NCI-H82 treated with DMSO at 0.1 percent for 48 hours (cell line): ENCODE results near the gene GCDH.
"Not testable (repeated sequence)": the region's sequence is repeated elsewhere in the genome, so short reads cannot be mapped to it uniquely, and the experiment has no call there.

Experiments
- DNase-seq: peaks from one replicate; lab custom pipeline; 2025; ENCODE audit not compliant: unreplicated experiment; lab: John Stamatoyannopoulos, UW

The GCDH gene

GRCh38 chr19:12872255-12872654, 18.7 kb upstream of the GCDH start:
- no peak for DNase-seq

GRCh38 chr19:12872941-12873890, 17.7 kb upstream of the GCDH start:
- no peak for DNase-seq

DNA sequence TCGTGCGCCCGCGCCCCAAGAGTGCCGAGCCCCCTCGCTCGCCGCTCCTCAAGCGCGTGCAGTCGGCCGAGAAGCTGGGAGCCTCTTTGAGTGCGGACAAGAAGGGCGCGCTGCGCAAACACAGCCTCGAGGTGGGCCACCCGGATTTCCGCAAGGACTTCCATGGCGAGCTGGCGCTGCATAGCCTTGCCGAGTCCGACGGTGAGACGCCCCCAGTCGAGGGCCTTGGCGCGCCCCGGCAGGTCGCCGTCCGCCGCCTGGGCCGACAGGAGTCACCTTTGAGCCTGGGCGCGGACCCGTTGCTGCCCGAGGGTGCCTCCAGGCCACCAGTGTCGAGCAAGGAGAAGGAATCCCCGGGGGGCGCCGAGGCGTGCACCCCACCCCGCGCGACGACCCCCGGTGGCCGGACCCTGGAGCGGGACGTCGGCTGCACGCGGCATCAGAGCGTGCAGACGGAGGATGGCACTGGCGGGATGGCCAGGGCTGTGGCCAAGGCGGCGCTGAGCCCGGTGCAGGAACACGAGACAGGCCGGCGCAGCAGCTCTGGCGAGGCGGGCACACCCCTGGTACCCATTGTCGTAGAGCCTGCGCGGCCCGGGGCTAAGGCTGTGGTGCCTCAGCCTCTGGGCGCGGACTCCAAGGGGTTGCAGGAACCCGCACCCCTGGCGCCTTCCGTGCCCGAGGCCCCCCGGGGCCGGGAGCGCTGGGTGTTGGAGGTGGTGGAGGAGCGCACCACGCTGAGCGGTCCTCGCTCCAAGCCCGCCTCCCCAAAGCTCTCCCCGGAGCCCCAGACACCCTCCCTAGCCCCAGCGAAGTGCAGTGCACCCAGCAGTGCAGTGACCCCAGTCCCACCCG, 16.8 kb upstream of the GCDH start:
- no peak for DNase-seq

- no peak for DNase-seq
Measured at GRCh38 chr19:12875086-12875485, 15.9 kb upstream of the GCDH start.

DNA sequence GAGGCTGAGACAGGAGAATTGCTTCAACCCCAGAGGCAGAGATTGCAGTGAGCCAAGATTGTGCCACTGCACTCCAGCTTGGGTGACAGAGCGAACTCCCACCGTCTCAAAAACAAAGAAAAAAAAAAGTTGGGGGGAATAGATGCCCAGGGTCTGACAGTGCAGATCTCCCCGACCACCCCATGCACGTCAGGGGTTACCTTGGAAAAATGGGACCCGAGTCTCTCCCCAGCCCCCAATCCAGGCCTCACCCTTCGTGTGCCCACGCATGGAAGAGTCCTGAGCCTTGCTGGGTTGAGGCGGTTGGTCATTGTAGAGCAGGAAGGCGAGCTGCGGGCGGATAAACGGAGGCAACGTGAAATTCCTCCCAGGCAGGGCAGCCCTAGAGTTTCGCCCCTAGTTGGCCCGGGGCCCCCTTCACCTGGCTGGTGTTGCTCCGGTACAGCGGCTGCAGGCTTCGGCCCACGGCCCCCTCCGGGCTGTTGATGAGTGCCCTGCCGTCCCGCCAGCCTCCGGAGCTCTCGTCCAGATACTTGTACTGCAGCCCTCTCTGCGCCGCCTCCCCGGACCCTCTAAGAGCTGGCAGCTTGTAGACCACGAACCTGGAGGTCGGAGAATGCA, 10.3 kb upstream of the GCDH start:
- no peak for DNase-seq

DNA sequence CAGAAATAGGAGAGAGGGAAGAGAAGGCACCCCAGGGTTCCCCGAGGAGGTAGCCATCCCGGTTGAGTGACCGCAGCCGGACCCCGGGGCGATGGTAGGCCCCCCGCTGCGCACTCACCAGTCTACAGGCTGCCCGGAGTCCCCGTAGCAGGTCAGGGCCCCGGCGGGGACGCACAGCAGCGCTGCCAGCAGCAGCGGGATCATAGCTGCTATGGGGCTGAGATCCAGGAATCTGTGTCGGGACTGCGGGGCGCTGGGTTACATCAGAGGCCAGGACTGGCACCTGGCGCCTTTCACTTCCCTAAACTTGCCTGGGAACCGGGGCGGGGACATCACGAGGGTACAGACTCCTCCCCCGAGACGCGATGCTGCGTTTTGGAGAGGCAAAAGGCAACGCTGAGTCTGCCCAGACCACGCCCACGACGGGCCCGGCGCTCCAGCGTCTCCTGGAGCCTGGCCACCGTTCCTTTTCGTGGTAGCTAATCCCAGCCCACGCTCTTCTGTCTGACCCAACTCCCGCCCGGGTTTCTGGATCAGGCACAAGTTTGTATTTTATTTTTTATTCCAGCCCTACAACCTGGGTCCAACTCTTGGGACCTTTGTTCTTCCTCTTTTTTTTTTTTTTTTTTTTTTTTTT, 9.7 kb upstream of the GCDH start, which contains the start of gene DNASE2:
TSS of gene DNASE2 (minus strand) at position 278 of the 637 bp plus-strand sequence. CDS start at position 204, 74 bp downstream.
- peak; percentile 94 for DNase-seq

DNA sequence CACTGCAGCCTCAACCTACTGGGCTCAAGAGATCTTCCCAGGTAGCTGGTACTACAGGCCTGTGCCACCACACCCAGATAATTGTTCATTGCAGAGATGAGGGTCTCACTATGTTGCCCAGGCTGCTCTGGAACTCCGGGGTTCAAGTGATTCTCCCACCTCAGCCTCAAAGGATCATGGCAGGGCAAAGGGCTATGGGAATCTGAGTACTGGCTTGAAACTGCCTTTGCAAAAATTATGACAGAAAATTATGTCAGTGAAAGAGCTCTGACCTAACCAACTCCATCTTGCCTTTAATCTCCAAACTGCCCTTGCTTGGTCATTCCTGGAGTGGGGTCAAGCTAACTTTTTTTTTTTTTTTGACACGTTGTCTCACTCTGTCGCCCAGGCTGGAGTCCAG, 8.4 kb upstream of the GCDH start:
- no peak for DNase-seq

DNA sequence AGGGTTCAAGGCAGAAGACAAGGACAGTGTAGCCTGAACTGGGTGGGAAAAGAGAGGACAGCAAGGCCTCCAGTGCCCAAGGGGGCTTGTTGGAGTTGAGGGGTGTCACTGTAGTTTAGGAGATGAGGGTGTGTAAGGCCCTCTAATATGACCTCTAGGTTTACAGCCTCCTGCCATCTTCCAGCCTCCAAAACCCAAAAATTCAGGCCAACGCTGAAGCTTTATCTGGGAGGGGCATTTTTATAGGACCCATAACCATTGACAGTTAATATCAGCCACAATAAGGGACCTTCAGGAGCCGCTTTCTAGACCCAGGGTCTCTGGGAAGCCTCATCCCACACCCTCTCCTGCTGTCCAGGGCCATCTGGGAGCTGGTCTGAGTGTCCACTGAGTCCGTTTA, 6.8 kb upstream of the GCDH start:
- DNase-seq: no peak

DNA sequence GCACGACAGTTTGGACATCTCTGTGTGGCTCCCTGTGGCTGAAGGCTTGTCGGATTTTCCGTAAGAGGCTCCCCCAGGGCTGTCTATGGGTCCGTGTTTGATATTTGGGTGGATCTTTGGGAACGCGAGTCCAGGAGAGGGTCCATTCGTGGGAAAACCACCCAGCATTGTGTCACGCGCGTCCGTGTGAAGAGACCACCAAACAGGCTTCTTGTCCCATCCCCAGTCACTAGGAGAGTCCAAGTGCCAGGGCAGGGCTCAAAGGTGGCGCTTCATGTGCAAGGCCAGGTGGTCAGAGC, 6.4 kb upstream of the GCDH start:
- no peak for DNase-seq

GRCh38 chr19:12884926-12885748, 5.8 kb upstream of the GCDH start:
- DNase-seq: no peak

DNA sequence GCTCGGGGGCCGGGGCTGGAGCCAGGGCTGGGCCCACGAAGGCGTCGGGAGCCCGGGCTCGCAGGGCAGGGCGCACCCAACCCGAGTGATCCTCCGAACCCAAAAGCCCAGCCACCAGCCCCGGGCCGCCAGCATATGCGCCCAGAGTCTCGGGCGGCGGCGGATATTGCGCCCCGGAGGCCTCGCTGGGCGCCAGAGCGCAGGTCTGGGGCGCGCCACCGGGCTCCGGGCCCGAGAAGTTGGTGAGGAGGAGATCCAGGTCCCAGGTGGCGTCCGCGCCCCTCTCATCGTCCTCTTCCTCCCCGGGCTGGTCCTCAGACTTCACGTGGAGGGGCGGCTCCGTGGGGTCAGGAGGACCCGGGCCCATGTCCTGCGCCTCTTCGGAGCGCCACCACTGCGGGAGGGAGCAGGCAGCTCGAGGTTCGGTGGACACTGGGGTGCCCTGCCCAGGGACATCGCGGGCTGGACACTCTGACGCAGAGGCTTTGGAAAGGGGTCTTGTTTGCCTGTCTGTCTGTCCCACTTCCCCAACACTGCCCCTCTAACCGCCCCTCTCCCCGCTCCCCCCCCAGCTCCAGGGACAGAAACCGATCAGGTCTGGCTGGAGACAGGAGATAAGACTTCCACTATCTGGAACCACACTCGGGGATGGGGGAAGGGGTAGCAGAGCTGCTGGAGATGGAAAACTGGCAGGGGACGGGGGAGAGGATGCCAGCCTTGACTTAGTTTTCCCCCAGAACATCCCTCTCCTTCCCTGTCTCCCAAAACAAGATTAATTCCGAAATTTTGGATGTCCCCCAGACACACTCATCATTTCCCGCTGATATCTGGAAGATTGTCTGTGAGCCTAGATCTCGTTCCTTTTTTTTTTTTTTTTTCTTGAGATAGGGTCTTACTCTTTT, 5.0 kb upstream of the GCDH start:
- DNase-seq: no peak

DNA sequence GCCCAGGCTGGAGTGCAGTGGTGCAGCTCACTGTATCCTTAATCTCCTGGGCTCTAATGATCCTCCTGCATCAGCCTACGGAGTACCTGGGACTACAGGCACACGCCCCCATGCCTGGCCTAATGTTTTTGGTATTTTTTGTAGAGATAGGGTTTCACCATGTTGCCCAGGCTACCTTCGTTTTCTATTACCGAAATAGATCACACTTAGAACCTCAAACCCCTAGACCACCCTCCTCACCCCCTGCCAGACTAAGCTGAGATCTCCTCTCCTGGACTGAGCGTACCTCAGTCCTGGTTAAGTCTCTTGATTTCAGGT, 4.3 kb upstream of the GCDH start:
- DNase-seq: no peak

DNA sequence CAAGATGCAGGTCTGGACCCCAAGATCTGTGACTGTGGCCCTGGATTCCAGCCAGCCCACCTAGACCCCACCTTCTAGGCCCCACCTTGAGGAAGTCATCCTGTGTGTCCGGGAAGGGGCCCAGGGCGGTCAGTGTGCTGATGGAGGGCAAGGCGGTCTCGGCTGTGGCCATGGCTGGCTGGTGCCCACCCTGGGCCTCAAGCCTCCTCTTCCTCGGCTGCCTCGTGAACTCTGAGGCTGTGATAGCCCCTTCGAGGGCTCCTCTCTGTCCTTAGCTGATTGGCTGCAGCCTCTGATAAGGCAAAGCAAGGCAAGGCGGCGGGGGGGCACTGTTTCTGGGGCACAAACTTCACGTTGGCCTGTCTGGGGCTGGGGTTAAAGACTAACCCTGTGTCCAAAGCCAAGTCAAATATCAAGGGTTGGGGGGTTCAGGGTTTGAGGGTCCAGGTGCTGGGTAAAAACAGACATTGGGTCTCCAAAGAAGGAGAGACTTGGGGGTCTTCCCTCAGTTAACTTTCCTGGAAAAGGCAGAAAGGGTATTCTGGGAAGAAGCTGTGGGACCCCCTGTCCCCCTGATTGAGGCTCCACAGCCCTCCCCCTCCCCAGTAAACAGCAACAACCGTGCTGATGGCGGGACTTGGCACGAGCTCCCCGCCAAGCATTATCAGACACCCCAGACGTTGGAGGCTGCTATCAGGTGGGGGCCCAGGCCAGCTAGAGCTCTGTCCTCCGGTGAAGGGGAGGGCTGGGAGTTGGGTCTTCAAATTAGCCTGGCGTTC, 3.8 kb upstream of the GCDH start, which contains the start of gene KLF1:
TSS of gene KLF1 (minus strand) at position 233 of the 779 bp plus-strand sequence. CDS start at position 172, 61 bp downstream.
- no peak for DNase-seq

GRCh38 chr19:12888006-12888603, 2.9 kb upstream of the GCDH start:
- no peak for DNase-seq

DNA sequence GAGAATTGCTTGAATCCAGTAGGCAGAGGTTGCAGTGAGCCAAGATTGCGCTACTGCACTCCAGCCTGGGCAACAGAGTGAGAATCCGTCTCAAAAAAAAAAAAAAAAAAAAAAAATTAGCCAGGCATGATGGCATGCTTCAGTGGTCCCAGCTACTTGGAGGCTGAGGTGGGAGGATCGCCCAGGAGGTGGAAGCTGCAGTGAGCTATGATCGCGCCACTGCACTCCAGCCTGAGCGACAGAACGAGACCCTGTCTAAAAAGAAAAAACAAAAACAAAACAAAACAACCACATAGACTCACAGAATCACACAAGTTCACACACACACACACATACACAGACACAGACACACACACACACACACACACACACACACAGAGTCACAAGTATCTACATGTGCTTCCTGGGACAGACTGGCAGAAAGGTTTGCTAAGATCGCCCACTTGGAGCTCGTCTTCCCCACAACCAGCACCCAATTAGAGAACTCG, 617 bp upstream of the GCDH start:
- DNase-seq: not testable (repeated sequence)

DNA sequence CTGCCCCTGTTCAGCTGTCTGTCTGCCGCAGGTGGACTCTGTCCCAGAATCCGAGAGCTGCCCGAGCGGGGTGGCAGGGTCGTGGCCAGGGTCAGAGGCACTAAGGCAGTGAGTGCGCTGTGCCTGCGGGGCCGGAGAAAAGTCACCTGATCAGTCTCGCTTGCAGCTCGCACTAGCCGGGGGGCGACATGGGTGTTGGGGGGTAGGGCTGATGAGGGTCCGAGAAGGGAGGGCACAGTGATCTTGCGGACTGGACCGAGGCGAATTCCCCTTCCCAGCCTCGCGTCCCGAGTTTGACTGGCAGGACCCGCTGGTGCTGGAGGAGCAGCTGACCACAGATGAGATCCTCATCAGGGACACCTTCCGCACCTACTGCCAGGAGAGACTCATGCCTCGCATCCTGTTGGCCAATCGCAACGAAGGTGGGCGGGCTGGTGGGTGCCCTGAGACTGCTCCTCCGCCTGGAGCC, 627 bp downstream of the GCDH start:
- DNase-seq: no peak

- no peak for DNase-seq
Measured at GRCh38 chr19:12893582-12893981, 2.6 kb downstream of the GCDH start.

DNA sequence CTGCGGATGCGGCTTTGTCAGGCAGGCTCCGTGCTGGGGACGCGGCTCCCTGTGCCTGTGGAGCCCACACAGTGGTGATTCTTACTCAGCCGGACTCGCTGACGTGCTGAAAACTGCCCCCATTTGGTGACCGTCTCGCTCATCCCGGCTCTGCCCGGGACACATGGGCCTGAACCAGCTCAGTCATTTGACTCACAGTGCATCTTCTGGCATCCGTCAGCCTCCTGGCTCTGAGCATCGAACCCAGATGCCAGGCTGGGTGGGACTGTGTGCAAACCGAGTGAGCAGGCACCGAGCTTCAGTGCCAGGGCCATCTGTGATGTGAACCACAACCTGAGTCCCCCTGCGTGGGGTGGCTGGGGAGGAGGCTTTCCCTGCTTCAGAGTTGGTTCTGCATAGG, 5.5 kb downstream of the GCDH start:
- DNase-seq: no peak
